Tibial nerve (tissue), 3 donors: ENCODE measurements around the gene SPTB.

Experiments used
- CTCF ChIP-seq, 5 experiments: fragments of 200-600 bp in 3 of 5; fragments of 450-650 bp in 2 of 5; sonication (generic) in 3 of 5; IDR thresholded peaks; one replicate each; pipeline ENCODE4 v1.5.1; 2016 to 2019; ENCODE audit warnings: antibody characterized with exemption in 5 of 5, mild to moderate bottlenecking in 3 of 5, moderate library complexity in 2 of 5
- POLR2A ChIP-seq, 2 donors: fragments of 450-650 bp; IDR thresholded peaks; one replicate each; pipeline ENCODE4 v1.6.1; 2017; ENCODE audit warnings: antibody characterized with exemption in 2 of 2, mild to moderate bottlenecking in 2 of 2, moderate library complexity in 2 of 2

- TF ChIP-seq CTCF (IDR thresholded peaks at IDR 0.05) (no peak), POLR2A (IDR thresholded peaks at IDR 0.05) (no peak)
Observed at GRCh38 chr14:64734990-64735389, 144.7 kb downstream of the SPTB start.
